ENCODE results near the gene GRM7.

DNA sequence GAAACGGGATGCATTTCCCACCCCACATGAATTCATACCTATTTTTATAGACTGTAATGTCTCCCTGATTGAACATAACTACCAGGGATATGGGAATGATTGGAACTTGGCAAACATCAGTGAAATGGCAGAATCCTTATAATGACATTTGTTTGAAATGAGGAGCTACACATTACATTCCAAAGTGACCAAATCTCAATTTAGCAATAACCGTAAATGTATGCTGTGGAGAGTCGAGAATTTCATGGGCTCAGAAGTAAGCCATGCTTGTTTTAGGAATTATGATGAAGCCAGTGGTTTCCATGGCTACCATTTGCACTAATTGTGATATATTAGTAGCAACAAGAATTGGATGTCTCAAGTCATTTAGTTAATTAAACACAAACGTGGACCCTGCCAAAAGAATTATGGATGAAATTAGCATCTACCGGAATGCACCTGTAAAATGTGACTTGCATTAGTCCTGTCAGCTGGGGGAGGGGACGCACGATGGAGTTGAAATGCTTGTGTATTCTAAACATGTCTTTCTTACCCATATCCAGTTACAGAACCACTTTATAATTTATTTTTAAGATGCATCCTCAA is 760.2 kb downstream of the GRM7 start:
- TF ChIP-seq POLR2A (IDR thresholded peaks at IDR 0.05) (no peak), EP300 (IDR thresholded peaks at IDR 0.05) (no peak)
- TF ChIP-seq, protein P1, sequence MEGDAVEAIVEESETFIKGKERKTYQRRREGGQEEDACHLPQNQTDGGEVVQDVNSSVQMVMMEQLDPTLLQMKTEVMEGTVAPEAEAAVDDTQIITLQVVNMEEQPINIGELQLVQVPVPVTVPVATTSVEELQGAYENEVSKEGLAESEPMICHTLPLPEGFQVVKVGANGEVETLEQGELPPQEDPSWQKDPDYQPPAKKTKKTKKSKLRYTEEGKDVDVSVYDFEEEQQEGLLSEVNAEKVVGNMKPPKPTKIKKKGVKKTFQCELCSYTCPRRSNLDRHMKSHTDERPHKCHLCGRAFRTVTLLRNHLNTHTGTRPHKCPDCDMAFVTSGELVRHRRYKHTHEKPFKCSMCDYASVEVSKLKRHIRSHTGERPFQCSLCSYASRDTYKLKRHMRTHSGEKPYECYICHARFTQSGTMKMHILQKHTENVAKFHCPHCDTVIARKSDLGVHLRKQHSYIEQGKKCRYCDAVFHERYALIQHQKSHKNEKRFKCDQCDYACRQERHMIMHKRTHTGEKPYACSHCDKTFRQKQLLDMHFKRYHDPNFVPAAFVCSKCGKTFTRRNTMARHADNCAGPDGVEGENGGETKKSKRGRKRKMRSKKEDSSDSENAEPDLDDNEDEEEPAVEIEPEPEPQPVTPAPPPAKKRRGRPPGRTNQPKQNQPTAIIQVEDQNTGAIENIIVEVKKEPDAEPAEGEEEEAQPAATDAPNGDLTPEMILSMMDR (IDR thresholded peaks at IDR 0.05): no peak
